ENCODE measurements around the gene RTP3. TPM values are rescaled to one million over a fixed set of nuclear protein-coding genes. Genes with fewer than 3 reads are reported as not detected.

The RTP3 gene
- total RNA-seq, 1 experiment from 2014 or later, result not detected

GRCh38 chr3:46489381-46489780 lies 8.4 kb upstream of the RTP3 start:
- H3K27me3 ChIP-seq (replicated peaks; ENCODE audit: control insufficient read depth, insufficient read depth, low read length), result no peaks in the 10 kb centered on the region
- CTCF ChIA-PET, result interaction anchor here (0.8 to 4.2 kb wide), 7 partner anchors 14 to 274 kb away, joined by 3 to 119 read pairs (median 5); no protein-coding TSS in a partner anchor
- no peaks in the 10 kb centered on the region for H3K9me3 Mint-ChIP-seq (ENCODE audit: unreplicated experiment)
- H3K36me3 Mint-ChIP-seq (ENCODE audit: insufficient read depth, unreplicated experiment), result peaks cover 4% of the 10 kb centered on the region
- H3K36me3 ChIP-seq (ENCODE audit: control insufficient read depth, insufficient read depth, low read length), result no peaks in the 10 kb centered on the region
- no peaks in the 10 kb centered on the region for H3K9me3 ChIP-seq
- DNase-seq, result no peak
- POLR2A ChIA-PET, result no interaction called here
- H3K4me1 Mint-ChIP-seq (ENCODE audit: low read depth, unreplicated experiment), result peaks cover 12% of the 10 kb centered on the region
- peaks cover 21% of the 10 kb centered on the region for H3K4me1 ChIP-seq
- no peak overlapping the region for H3K4me3 ChIP-seq (ENCODE audit: low read depth, low read length)
- H3K27me3 Mint-ChIP-seq (ENCODE audit: insufficient read depth, unreplicated experiment), result no peaks in the 10 kb centered on the region
- no peak overlapping the region for H3K27ac Mint-ChIP-seq (ENCODE audit: unreplicated experiment)
- intact Hi-C loops (cut with micrococcal nuclease; ENCODE audit: unreplicated experiment), result loop anchor here (2.0 to 10.0 kb wide), 3 partner anchors 173 to 405 kb away; no protein-coding TSS in a partner anchor
- no peak for TF ChIP-seq CTCF (IDR thresholded peaks at IDR 0.05; ENCODE audit: insufficient read depth in 1 of 2, low read depth in 1 of 2, low read length in 1 of 2, severe bottlenecking in 1 of 2, unreplicated experiment in 1 of 2)
- no peak overlapping the region for H3K4me3 Mint-ChIP-seq (ENCODE audit: unreplicated experiment)
- no TSS peak for BruUV-seq (replicated peaks)

- Mint-ChIP-seq H3K27me3 (ENCODE audit: insufficient read depth, unreplicated experiment) (no peaks in the 10 kb centered on the region), H3K4me3 (ENCODE audit: unreplicated experiment) (no peak overlapping the region), H3K4me1 (ENCODE audit: low read depth, unreplicated experiment) (peaks cover 12% of the 10 kb centered on the region), H3K27ac (ENCODE audit: unreplicated experiment) (no peak overlapping the region), H3K36me3 (ENCODE audit: insufficient read depth, unreplicated experiment) (peaks cover 4% of the 10 kb centered on the region), H3K9me3 (ENCODE audit: unreplicated experiment) (no peaks in the 10 kb centered on the region)
- POLR2A ChIA-PET, result no interaction called here
- no peak overlapping the region for H3K4me3 ChIP-seq (ENCODE audit: low read depth, low read length)
- DNase-seq, result no peak
- H3K36me3 ChIP-seq (ENCODE audit: control insufficient read depth, insufficient read depth, low read length), result no peaks in the 10 kb centered on the region
- intact Hi-C loops (cut with micrococcal nuclease; ENCODE audit: unreplicated experiment), result loop anchor here (2.0 to 10.0 kb wide), 3 partner anchors 173 to 405 kb away; no protein-coding TSS in a partner anchor
- TF ChIP-seq CTCF (IDR thresholded peaks at IDR 0.05; ENCODE audit: insufficient read depth in 1 of 2, low read depth in 1 of 2, low read length in 1 of 2, severe bottlenecking in 1 of 2, unreplicated experiment in 1 of 2), result no peak
- no peaks in the 10 kb centered on the region for H3K9me3 ChIP-seq
- no TSS peak for BruUV-seq (replicated peaks)
- no peaks in the 10 kb centered on the region for H3K27me3 ChIP-seq (replicated peaks; ENCODE audit: control insufficient read depth, insufficient read depth, low read length)
- CTCF ChIA-PET, result interaction anchor here (0.8 to 4.2 kb wide), 4 partner anchors 15 to 69 kb away, joined by 4 to 119 read pairs (median 9); no protein-coding TSS in a partner anchor
- peaks cover 16% of the 10 kb centered on the region for H3K4me1 ChIP-seq
Measured at GRCh38 chr3:46489875-46490274, 7.9 kb upstream of the RTP3 start.

- H3K36me3 Mint-ChIP-seq (ENCODE audit: insufficient read depth, unreplicated experiment), result peaks cover 4% of the 10 kb centered on the region
- Histone ChIP-seq H3K4me1 (peaks cover 10% of the 10 kb centered on the region), H3K36me3 (ENCODE audit: control insufficient read depth, insufficient read depth, low read length) (no peaks in the 10 kb centered on the region), H3K4me3 (ENCODE audit: low read depth, low read length) (no peak overlapping the region), H3K27me3 (replicated peaks; ENCODE audit: control insufficient read depth, insufficient read depth, low read length) (no peaks in the 10 kb centered on the region), H3K9me3 (no peaks in the 10 kb centered on the region)
- H3K4me3 Mint-ChIP-seq (ENCODE audit: unreplicated experiment), result no peak overlapping the region
- TF ChIP-seq CTCF (IDR thresholded peaks at IDR 0.05; ENCODE audit: insufficient read depth in 1 of 2, low read depth in 1 of 2, low read length in 1 of 2, severe bottlenecking in 1 of 2, unreplicated experiment in 1 of 2), result no peak
- intact Hi-C loops (cut with micrococcal nuclease; ENCODE audit: unreplicated experiment), result no loop called here
- no peak for DNase-seq
- H3K4me1 Mint-ChIP-seq (ENCODE audit: low read depth, unreplicated experiment), result peaks cover 12% of the 10 kb centered on the region
- no peaks in the 10 kb centered on the region for H3K9me3 Mint-ChIP-seq (ENCODE audit: unreplicated experiment)
- no TSS peak for BruUV-seq (replicated peaks)
- no peak overlapping the region for H3K27ac Mint-ChIP-seq (ENCODE audit: unreplicated experiment)
- CTCF ChIA-PET, result interaction anchor here (4.2 kb wide), 1 partner anchor 69 kb away, joined by 119 read pairs; no protein-coding TSS in a partner anchor
- no peaks in the 10 kb centered on the region for H3K27me3 Mint-ChIP-seq (ENCODE audit: insufficient read depth, unreplicated experiment)
- POLR2A ChIA-PET, result no interaction called here
Measured at GRCh38 chr3:46490338-46491084, 7.3 kb upstream of the RTP3 start.

Measured in Caco-2 (cell line).